Occipital lobe (tissue), 2 donors: ENCODE data around the gene SPCS3. TPM values are rescaled to one million over a fixed set of nuclear protein-coding genes. Genes with fewer than 3 reads are reported as not detected.
"Not testable (repeated sequence)": the region's sequence is repeated elsewhere in the genome, so short reads cannot be mapped to it uniquely, and the experiment has no call there.

ENCODE experiments used
- DNase-seq: peaks from one replicate; lab custom pipeline; 2025; lab: John Stamatoyannopoulos, UW
- total RNA-seq: library from RNA; depleted of rRNA; stranded (reverse); fragments of >200 nt; gene quantifications from one replicate; pipeline ENCODE4 v1.2.3, GENCODE V29; 2014

The SPCS3 gene
- total RNA-seq, 1 donor from 2014 or later = 114 TPM

DNA sequence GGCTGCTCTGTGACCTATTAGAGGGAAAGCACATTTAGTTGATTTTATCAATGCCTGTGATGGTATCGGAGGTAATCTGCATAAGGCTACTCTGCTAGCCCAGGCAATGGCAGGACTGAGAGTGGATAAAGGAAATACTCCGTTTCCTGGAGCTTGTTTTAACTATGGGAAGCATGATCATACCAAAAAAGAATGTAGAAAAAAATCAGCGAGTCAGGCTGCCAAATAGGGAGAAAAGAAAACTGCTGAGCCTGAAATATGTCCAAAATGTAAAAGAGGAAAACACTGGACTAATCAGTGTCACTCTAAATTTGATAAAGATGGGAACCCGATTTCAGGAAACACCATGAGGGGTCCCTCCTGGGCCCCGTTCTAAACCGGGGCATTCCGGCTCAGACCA lies 25.6 kb downstream of the SPCS3 start:
- not testable (repeated sequence) for DNase-seq

DNA sequence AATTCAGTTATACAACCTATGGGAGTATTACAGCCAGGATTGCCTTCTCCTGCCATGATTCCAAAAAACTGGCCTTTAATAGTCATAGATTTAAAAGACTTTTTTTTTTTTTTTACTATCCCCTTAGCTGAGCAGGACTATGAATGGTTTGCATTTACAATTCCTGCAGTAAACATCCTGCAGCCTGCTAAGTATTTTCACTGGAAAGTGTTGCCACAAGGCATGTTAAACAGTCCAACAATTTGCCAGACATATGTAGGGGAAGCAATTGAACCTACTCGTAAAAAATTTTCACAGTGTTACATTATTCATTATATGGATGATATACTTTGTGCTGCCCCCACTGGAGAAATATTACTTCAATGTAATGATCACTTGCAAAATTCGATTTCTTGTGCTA lies 27.1 kb downstream of the SPCS3 start:
- DNase-seq = not testable (repeated sequence)

DNA sequence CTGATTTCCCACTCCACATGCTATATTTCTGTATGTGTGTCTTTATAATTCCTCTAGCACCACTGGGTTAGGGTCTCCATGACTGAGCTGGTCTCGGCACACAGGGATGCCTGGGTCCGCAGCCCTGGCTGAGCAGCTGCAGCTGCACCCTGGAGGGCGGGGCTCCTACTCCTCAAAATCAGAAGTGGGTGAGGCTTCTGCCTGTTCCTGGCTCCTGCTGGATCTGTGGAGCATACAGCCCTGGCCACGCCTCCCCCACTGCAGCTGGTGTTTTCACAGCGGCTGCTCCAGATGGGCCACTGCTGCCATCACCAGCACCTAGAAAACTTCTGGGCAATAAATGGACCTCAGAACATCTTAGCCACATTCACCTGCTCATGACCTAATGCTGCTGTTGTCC lies 30.9 kb downstream of the SPCS3 start:
- no peak for DNase-seq

- no peak for DNase-seq
These were observed 35.1 kb downstream of the SPCS3 start for GRCh38 chr4:176354884-176355283.

- DNase-seq = no peak
These were observed 37.8 kb downstream of the SPCS3 start for GRCh38 chr4:176357359-176358082.

- no peak for DNase-seq
These were observed 38.3 kb downstream of the SPCS3 start for GRCh38 chr4:176358083-176358469.

GRCh38 chr4:176359590-176359989 lies 39.8 kb downstream of the SPCS3 start:
- DNase-seq = no peak

DNA sequence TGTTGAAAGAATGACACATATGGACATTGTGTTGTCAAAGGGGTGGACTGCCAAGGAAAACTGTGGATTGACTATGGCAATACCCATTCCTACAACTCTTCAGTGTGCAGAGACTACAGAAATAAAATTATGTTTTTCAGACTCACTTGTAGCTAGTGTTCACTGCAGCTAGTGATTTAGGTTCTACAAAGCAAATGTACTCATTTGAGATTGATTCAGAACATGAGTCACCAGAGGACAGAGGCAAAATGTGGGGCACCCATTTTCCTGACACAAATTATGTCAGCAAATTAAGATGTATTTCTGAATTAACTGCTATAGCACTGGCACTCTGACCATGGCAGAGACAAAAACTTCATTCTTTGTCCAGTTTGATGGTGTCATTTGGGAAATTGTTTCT lies 40.7 kb downstream of the SPCS3 start:
- no peak for DNase-seq

- no peak for DNase-seq
These were observed 43.3 kb downstream of the SPCS3 start for GRCh38 chr4:176363072-176363471.

DNA sequence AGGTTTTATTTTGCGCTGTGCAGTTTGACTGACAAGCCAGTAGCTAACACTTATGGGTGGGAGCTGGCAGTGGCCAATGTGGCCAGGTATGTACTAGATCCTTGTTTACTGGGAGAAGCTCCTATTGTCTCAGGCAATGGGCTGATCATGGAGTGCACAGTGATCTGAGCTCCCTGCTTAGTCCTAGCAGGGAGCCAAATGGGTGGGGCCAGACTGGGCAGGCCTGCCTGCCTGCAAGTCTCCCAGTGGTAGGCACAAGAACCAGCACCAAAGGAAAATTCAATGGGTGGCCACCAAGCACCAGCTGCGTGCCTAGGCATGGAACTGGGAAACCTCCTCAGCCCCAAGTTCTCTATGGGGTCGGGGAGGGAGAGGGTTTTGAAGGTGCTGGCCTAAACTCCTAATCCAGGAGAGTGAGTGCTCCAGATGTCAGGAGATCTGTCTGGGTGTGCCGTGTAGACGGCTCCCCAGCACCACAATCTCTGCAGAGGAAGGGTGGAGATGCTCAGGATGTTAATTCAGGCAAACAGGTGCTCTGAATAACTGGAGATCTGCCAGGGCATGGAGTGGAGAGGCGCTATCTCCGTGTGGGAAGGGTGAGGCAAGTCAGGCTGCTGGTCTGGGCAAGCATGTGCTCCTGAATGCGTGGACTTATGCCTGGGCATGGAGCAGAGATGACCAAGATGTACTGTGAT lies 48.2 kb downstream of the SPCS3 start:
- no peak for DNase-seq

DNA sequence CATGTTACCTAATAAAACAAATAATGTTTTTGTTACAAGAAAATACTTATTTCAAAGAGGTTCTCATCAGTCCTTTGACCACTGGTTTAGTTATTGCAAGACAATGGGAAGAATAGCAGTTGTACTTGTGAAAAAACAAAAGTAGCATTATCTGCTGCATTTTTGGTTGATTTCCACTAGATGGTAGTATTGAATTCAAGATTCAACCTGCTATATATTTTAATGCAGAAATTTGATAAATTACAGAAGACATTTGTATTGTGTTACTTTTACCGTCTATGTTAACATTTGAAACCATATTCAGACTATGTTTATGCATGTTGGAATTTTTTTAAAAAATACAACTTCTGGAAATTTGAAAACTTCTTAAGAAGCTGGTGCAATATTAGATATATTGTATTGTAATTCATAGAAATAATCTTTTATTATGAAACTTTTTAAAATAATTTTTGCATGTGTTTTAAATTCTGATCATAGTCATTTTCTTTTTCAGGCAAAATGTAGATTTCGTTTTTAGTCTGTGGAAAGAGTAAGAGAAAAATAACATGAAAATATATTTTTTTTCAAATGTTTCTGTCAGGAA lies 56.4 kb downstream of the SPCS3 start:
- DNase-seq = no peak

DNA sequence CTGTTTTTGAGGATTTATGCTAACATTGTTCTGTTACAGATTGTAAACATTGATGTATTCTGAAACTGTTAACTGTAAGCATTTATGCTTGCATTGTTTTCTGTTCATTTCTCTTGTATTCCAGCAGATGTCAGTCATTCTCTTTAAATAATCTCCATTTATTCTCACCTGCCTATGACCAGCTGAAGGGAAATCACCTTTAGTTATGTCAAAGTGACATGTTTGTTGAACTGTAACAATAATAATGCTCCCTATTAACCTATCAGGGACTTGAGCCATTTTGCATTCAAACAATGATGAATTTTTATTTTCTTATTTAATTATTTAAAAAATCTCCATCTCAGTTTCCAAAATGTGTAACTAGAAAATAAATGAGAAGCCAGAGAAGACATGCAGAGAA lies 58.0 kb downstream of the SPCS3 start:
- no peak for DNase-seq

DNA sequence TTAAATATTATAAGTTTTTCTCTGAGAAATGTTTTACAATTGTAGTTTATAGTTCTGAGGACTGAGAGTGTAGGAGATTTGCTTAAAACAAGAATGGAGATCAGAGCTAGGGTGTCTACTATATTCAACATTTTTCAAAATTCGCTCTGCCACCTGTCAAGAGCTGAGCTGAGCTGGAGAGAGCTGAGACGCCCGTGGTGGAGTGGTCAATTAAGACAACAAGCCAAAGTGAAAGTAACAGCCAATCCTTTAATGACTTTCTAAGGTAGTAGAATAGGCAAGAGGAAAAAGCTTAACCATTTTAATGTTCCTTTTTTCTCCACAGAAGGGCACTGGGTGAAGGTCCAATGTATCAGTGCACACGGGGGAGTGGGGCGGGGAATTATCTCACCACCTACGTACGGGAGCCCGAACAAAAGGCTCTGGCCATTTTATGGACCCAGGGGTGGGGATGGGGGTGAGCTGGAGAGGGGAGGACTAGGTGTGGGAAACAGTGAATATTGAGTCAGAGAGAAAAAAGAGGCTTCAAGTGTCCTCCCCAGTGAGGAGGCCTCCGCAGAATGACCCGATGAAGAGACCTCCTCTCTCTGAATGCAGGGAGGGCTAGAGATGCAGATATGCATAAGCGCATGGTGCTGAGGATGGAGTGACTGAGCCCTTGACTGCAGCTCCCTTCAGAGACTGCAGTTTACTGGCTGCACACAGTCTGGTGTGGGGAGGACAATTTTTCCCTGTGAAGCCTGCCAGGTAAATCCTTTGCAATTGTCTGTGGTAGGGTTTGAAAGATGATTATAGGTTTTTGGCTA lies 60.8 kb downstream of the SPCS3 start:
- DNase-seq = no peak

Other genes starting within 250 kb of the SPCS3 start
- gene SPATA4, start 124.4 kb upstream of the SPCS3 start, total RNA-seq = 1.1 TPM
- gene ASB5, start 50.7 kb upstream of the SPCS3 start, total RNA-seq = 0.47 TPM